GM18505 (cell line): ENCODE data around the gene ACAA1.
"Not testable (repeated sequence)": the region's sequence is repeated elsewhere in the genome, so short reads cannot be mapped to it uniquely, and the experiment has no call there.

Experiments
- ATAC-seq: cut with Tn5 transposase; IDR thresholded peaks from one replicate; pipeline ENCODE4 v1.9.1; 2021; ENCODE audit not compliant: unreplicated experiment
- POLR2A ChIP-seq: IDR thresholded peaks from 4 replicates; pipeline ENCODE4 v1.6.1; 2011; ENCODE audit warnings: borderline replicate concordance; ENCODE audit not compliant: insufficient read depth, insufficient read length; ENCODE audit errors: extremely low read depth

ACAA1 gene

GRCh38 chr3:38148311-38148882, 11.5 kb upstream of the ACAA1 start:
- ATAC-seq: no peak
- no peak for TF ChIP-seq POLR2A

- TF ChIP-seq POLR2A: no peak
- no peak for ATAC-seq
These were observed 10.5 kb upstream of the ACAA1 start for GRCh38 chr3:38147421-38147820.

- no peak for ATAC-seq
- TF ChIP-seq POLR2A: no peak
These were observed 9.6 kb upstream of the ACAA1 start for GRCh38 chr3:38146504-38146903.

- no peak for TF ChIP-seq POLR2A
- no peak for ATAC-seq
These were observed 6.6 kb upstream of the ACAA1 start for GRCh38 chr3:38143511-38143910.

GRCh38 chr3:38142959-38143358, 6.0 kb upstream of the ACAA1 start:
- no peak for ATAC-seq
- no peak for TF ChIP-seq POLR2A

- no peak for TF ChIP-seq POLR2A
- no peak for ATAC-seq
These were observed 5.0 kb upstream of the ACAA1 start for GRCh38 chr3:38141952-38142273.

- no peak for TF ChIP-seq POLR2A
- ATAC-seq: no peak
These were observed 4.4 kb upstream of the ACAA1 start for GRCh38 chr3:38141173-38141951.

- ATAC-seq: no peak
These were observed 3.6 kb upstream of the ACAA1 start for GRCh38 chr3:38140326-38141172.

GRCh38 chr3:38139652-38140051, 2.7 kb upstream of the ACAA1 start:
- TF ChIP-seq POLR2A: no peak
- no peak for ATAC-seq

More at GRCh38 chr3:38140326-38141172, 3.6 kb upstream of the ACAA1 start:
- no peak for TF ChIP-seq POLR2A

- no peak for TF ChIP-seq POLR2A
- no peak for ATAC-seq
These were observed 2.3 kb upstream of the ACAA1 start for GRCh38 chr3:38139191-38139590.

- ATAC-seq: peak; percentile 43
- TF ChIP-seq POLR2A: peak; percentile 95
These were observed 1.6 kb upstream of the ACAA1 start, which contains the start of gene MYD88 for GRCh38 chr3:38138349-38139190. MYD88 (plus strand) TSS chr3:38138661; CDS start chr3:38138701, 40 bp downstream.

- TF ChIP-seq POLR2A: no peak
- ATAC-seq: no peak
These were observed 855 bp upstream of the ACAA1 start for GRCh38 chr3:38137615-38138348.

GRCh38 chr3:38136393-38136776, 542 bp downstream of the ACAA1 start:
- TF ChIP-seq POLR2A: no peak
- ATAC-seq: no peak

GRCh38 chr3:38135621-38136277, 1.2 kb downstream of the ACAA1 start:
- ATAC-seq: not testable (repeated sequence)

GRCh38 chr3:38134517-38135143, 2.3 kb downstream of the ACAA1 start:
- not testable (repeated sequence) for ATAC-seq
